Endothelial cell of umbilical vein (primary cell): Measurements from ENCODE around the gene LENG9.

ENCODE experiments used
- EZH2 ChIP-seq: IDR thresholded peaks from 2 replicates; pipeline ENCODE4 v1.6.1; 2012; ENCODE audit warnings: borderline replicate concordance, low read depth, mild to moderate bottlenecking, moderate library complexity, low read length, inconsistent platforms; ENCODE audit not compliant: severe bottlenecking
- JUN ChIP-seq: IDR thresholded peaks from 2 replicates; pipeline ENCODE4 v1.6.1; 2011; ENCODE audit warnings: borderline replicate concordance, low read depth; ENCODE audit not compliant: insufficient read length, insufficient read depth
- POLR2A ChIP-seq: IDR thresholded peaks from 2 replicates; pipeline ENCODE4 v1.6.1; 2012; ENCODE audit warnings: low read depth, mild to moderate bottlenecking, control low read depth, low read length
- POLR2AphosphoS5 ChIP-seq: IDR thresholded peaks from 2 replicates; pipeline ENCODE4 v1.6.1; 2012; ENCODE audit warnings: low read depth, mild to moderate bottlenecking, control low read depth, low read length, moderate library complexity; ENCODE audit not compliant: insufficient read depth
- TF ChIP-seq, protein P1 (sequence below), 2 donors: IDR thresholded peaks; 1 replicate in 1 of 2; 2 replicates in 1 of 2; pipeline ENCODE4 v1.5.1; 2011; ENCODE audit warnings: low read length in 2 of 2, mild to moderate bottlenecking in 2 of 2, moderate library complexity in 2 of 2, control low read depth in 1 of 2, inconsistent platforms in 1 of 2, low read depth in 1 of 2; ENCODE audit not compliant: insufficient read depth in 1 of 2; ENCODE audit errors: extremely low read depth in 1 of 2
- TF ChIP-seq, protein P2 (sequence below): IDR thresholded peaks from 2 replicates; pipeline ENCODE4 v1.6.1; 2011; ENCODE audit not compliant: insufficient read depth, insufficient read length

- TF ChIP-seq, protein P1, sequence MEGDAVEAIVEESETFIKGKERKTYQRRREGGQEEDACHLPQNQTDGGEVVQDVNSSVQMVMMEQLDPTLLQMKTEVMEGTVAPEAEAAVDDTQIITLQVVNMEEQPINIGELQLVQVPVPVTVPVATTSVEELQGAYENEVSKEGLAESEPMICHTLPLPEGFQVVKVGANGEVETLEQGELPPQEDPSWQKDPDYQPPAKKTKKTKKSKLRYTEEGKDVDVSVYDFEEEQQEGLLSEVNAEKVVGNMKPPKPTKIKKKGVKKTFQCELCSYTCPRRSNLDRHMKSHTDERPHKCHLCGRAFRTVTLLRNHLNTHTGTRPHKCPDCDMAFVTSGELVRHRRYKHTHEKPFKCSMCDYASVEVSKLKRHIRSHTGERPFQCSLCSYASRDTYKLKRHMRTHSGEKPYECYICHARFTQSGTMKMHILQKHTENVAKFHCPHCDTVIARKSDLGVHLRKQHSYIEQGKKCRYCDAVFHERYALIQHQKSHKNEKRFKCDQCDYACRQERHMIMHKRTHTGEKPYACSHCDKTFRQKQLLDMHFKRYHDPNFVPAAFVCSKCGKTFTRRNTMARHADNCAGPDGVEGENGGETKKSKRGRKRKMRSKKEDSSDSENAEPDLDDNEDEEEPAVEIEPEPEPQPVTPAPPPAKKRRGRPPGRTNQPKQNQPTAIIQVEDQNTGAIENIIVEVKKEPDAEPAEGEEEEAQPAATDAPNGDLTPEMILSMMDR (IDR thresholded peaks at IDR 0.05; ENCODE audit: extremely low read depth in 1 of 2, insufficient read depth in 1 of 2, low read depth in 1 of 2, low read length in 2 of 2), result no peak
- no peak for TF ChIP-seq POLR2A
- TF ChIP-seq EZH2, result no peak
- TF ChIP-seq, protein P2, sequence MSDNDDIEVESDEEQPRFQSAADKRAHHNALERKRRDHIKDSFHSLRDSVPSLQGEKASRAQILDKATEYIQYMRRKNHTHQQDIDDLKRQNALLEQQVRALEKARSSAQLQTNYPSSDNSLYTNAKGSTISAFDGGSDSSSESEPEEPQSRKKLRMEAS, result no peak
- TF ChIP-seq POLR2AphosphoS5, result no peak
- TF ChIP-seq JUN, result no peak
Measured at GRCh38 chr19:54427586-54427985, 36.0 kb downstream of the LENG9 start.
